Stimulated activated CD4-positive, alpha-beta T cell treated with anti-CD3 and anti-CD28 coated beads, Interleukin-12 subunit alpha, Interleukin-12 subunit beta, amount 100 ng/mL, for 24 hours (primary cell): ENCODE results near the gene RNU5B-1.

Source experiments
- DNase-seq, 2 experiments: peaks; one replicate each; pipeline ENCODE4 v3.0.0-alpha.2; 2020; ENCODE audit warnings: low read depth in 2 of 2

RNU5B-1 gene

DNA sequence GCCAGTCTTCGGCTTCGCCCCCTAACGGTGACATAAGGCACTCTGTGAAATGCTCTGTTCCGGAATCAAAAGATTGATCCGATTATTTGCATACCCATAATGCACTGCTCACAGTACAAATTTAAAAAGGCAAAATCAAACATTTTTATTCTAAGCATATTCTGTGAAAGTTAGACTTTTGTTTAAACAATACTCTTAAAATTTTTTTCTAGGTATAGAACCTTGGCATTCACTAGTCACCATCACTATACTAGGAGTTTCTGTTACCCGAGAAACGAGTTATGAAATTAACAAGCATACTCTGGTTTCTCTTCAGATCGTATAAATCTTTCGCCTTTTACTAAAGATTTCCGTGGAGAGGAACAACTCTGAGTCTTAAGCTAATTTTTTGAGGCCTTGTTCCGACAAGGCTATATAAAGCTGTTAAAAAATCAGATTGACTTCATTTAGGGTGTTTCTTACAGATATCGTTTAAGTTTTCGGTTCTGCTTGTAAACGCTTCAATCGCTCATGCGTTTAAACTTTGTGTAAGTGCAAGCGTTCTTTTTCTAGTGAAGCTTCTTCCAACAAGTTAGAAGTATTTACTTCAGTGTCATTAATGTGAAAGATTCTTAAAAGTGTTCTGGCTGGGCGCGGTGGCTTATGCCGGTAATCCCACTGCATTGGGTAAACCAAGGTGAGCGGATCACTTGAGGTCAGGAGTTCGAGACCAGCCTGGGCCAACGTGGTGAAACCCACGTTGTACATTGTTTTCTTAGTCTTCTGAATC lies at the start of gene RNU5B-1:
Gene RNU5B-1 (plus strand): TSS at position 297 of the 769 bp plus-strand sequence.
- DNase-seq: peak; percentile 66 to 83

DNA sequence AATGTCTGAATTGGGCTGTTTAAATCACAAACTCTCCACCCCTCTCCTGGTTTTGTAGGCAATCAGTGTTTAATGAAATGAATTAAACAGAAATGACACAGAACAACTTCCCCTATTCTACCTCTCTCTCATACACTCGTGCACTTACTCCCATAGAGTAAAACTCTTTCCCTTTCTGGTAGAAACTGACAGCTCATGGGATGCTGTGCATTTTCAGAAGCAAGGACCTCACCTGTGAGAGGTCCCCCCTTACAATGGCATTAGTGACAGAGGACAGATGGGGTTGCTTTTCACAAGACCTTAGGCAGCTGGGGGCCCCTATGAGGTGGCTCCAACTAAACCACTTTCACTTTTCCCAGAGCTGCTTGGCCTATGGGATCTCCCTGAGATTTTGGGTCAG lies 49.7 kb upstream of the RNU5B-1 start:
- no peak for DNase-seq

DNA sequence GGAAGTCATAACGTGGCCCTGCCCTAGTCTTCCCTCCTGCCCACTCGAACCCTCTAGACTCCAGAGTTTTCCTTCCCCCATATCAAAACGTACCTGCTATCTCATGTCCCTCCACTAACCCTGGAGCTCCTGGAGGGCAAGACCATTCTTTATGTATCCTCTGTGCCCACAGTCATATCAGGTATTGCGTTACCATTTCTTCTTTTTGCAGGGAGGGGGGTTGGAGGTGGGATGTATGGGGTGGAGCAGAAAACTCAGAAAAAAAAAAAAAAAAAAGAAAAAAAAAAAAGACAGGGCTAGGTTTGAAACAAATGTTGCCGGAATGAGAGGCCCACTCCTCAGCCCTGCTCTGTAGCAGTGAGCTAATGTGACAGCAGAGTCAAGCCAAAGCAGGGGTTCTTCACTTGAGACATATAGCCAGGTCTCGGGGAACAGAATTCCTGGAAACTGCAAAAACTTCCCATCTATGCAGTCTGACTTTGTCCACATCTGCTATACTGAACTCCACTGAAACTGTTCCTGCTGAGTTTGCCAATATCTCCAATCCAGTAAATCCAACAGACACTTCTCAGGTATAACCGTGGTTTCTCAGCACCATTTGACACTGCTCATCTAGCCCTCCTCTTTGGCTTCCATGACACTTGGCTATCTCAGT lies 48.9 kb upstream of the RNU5B-1 start:
- DNase-seq: no peak

DNA sequence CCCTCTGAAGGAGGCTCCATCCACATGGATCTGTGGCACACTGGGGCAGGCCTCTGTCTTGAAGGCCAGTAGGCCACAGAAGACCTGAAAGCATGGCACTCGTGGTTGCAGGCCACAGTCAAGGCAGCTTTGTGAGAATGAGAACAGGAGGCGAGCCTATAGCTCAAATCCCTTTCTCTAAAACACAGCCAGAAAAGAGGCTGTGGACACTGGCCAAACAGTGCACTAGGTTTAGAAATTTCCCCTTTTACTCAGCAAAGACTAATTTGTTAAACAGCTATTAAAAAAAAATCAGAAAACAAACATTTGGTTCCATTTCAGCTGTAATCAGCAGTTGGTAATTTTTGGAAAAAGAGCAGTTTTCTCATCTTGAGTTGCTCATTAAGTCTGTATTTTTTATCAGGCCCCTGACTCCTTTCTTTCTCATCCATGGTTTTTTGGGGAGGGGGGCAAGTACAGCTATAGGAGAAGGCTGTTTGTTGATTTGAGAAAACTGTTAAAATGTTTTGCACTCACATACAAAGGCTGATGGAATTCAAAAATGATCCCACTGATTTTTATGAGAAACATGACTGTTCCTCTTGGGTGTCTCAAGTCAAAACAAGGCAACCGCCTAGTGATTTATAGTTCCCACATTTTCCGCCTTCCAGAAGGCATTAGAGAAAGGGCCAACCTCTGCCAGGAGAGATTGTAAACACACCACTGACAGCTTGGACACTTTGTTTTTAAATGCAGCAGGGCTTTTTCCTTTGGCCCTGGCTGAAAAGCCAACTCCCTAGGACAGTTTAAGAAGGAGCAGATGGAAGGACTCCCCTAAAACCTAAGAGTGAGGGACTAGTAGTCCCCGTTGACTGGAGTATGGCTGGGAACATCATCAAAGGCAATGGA lies 45.9 kb upstream of the RNU5B-1 start:
- no peak for DNase-seq

DNA sequence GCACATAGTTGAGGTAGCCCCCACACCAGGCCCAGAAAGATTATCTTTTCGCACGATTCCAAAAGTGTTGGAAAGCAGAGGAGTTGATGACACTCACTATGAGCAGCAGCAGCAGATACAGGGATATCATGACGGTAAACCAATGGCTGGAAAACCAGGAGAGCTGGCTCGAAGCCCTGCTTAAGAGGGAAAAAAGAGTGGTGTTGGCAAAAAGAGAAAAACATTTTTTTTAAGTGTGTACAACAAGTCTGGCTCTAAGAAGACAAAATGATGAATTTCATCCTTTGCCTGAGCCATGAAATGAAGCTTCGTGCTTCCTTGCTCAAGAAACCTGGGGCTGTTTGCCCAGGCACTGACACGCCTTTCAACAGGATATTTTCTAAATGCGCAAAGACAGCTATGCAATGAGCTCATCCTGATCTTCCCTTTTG lies 45.1 kb upstream of the RNU5B-1 start:
- DNase-seq: no peak

DNA sequence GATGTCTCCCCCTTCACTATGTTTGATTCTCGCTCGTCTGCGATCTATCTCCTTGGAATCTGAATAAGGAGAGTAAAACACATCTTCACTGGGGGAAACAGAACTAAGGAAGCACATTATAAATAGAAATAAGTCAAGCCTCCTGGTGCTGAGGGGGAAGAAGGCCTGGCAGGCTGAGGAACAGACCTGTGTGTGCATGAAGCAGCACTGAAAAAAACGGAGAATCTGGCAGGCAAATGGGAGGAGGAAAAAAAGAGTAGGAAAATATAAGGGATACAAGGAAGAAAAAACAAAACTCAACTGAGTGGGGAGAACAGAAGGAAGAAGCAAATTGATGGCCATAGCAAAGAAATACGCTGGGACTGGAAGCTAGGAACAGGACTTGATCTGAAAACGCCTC lies 43.5 kb upstream of the RNU5B-1 start:
- no peak for DNase-seq

DNA sequence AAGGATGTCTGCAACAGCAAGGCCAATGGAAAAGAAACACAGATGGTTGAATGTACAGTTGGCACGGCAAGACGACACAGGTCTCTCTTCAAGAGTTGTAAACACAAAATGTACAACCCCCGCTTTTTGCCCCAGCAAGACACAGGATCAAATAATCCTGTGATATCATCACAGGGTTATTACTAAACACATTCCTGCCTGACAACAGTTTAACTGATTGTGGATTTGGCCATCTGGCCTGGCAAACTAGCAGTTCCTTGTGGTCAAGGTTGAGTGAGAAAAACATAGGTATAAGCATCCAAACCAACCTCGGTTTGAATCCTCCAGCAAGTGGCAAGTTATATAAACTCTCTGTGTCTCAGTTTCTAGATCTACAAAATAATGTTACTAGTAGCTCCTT lies 41.2 kb upstream of the RNU5B-1 start:
- DNase-seq: no peak

DNA sequence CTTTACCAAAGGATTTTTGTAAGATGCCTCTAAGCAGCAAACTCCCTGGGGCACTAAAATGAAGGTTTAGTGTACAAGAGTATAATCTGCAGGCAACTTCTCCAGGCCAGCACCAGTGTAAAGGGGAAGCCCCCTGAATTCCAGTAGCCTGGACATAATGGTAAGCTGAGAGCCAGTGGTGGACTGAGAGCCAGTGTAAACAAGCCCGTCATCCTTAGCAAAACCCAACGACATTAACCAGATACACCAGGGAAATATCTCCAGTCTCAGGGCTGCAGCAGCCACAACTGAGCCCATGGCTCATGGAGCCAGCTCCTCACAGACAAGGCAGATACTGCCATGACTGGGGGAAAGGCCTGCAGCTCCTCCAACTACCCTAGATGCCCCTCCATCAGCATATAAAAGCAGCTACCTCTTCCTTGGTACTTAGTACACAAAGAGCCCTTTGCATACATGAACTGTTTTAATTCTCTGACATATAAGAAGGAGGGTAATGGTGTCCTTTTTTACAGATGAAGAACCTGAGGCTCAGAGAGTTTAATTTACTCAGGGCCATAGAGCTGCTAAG lies 39.5 kb upstream of the RNU5B-1 start:
- DNase-seq: no peak

DNA sequence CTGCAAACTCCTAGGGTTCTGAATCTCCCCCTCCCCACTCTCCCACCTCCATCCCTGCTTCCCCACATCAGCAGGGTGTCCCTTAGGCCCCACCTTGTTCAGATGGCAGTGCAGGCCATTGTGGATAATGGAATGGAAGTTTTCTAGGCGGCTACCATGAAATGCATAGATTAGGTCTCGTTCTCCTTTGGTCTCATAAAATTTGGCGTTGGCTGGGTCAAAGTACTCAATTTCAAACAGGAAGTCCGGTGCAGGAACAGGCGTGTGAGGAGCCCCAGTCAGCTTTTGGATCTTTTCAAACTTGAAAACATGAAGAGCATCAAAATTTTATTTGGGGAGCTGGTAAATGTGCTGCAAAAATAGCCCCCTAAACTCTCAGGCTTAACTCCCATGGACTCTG lies 38.0 kb upstream of the RNU5B-1 start:
- DNase-seq: no peak

DNA sequence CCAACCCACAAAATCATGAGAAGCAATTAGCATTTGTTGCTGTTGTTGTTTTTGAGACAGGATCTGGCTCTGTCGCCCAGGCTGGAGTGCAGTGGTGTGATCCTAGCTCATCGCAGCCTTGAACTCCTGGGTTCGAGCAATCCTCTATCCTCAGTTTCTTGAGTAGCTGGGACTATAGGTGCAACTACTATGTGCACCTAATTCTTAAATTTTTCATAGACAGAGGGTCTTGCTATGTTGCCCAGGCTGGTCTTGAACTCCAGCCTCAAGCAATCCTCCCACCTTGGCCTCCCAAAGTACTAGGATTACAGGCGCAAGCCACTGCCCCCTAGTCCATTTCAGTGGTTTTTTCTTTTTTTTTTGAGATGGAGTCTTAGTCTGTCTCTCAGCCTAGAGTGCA lies 36.1 kb upstream of the RNU5B-1 start:
- no peak for DNase-seq

DNA sequence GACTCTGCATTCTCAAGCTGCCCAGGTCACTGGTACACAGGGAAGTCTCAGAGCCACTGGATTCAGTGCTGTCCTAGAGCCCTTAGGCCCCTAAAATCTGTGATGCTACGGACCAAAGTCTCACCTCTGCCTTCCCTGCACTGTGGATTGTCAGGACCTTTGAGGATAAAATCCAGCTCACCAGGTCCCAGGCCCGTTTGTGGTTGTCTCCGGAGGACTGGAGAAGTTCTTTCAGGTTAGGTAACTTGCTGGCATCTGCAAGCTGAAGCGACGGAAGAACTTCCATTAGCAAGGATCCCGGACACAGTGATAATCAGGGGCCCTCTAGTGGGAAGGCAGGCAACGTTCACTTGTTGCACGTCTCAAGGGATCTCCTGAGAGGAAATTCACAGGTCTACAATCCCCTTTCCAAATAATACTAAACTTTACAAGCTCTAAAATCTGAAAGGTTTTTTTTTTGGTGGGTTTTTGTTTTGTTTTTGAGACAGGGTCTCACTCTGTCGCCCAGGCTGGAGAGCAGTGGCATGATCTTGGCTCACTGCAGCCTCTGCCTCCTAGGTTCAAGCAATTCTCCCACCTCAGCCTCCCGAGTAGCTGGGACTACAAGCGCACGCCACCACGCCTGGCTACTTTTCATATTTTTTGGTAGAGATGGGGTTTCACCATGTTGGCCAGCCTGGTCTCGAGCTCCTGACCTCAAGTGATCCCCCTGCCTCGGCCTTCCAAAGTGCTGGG lies 33.5 kb upstream of the RNU5B-1 start:
- DNase-seq: peak in 1 of 2 experiments; percentile 10

DNA sequence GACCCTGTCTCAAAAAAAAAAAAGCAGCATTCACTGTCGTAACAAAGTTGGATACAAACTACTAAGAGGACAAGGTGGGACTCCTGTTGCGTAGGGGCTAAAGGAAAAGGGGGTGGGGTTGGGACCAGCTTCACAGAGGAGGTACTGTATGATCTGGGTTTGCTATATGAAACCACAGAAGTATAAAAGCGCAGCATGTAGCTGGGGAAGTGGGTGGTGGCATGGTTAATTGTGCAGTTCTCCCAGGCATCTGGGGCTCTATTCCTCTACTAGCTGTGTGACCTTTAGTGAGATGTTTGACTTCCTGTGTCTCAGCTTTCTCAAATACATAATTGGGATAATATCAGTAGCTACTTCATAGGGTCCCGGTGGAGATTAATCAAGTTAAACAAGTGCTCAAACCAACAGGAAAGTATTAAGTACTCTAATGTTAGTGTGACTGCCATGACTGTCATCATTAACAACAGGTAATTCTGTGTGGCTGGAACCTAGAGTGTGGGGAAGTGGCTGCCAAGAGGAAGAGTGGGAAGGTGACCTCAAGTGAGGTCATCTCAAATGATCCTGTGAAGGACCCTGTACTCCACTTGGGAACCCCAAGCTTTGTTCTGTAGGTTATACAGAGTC lies 29.3 kb upstream of the RNU5B-1 start:
- DNase-seq: no peak

DNA sequence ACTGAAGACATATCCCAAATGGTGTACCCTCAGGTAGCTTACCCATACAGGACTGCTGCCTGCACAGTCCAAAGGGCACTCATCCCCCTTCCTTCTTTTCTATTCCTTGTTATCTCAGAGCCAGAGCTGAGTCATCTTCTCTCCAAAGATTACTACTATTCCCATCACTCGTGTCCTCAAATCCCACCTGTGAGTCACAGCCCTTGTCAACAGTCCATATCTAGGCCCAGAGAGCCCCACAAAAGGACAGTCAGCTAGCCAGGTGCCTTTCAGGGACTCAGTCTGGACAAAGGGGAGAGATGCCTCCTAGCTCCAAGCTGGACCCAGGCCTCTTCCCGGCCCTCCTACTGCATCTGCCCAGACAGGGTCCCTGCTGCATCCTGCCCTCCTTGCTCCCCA lies 28.8 kb upstream of the RNU5B-1 start:
- DNase-seq: no peak

DNA sequence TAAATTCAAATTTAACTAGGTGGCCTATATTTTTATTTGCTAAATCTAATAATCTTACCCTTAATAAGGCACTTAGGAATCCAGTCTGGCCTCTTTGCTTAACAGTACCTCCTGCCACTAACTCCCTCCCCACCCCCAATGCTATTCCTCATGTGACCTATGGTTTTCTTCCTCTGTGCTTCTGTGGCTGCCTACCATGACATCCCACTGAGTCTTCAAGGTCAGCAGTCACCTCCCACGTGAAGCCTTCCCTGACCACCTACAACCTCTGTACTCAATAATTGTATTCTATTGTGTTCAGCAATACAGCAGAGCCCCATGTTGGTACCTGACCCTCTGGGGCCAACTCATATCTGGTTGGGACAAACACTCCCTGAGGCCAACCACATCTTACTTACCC lies 27.5 kb upstream of the RNU5B-1 start:
- no peak for DNase-seq

DNA sequence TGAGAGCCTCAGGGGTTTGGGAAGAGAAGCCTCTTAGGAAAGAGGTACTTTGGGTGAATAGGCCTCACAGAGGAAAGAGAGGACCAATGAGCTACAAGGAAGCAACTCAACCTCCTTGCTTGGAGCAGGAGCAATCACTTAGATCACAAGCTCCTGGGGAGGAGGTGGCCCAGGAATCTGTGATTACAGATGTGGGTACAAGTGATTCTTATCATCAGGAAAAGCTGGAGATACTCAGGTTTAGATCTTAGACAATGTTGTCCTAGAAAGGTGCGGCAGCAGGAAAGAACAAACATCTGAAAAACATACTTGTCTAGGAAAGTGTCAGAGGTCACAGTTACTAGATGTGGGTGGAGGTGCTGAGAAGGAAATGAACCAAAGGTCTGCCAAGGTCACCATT lies 26.0 kb upstream of the RNU5B-1 start:
- no peak for DNase-seq

DNA sequence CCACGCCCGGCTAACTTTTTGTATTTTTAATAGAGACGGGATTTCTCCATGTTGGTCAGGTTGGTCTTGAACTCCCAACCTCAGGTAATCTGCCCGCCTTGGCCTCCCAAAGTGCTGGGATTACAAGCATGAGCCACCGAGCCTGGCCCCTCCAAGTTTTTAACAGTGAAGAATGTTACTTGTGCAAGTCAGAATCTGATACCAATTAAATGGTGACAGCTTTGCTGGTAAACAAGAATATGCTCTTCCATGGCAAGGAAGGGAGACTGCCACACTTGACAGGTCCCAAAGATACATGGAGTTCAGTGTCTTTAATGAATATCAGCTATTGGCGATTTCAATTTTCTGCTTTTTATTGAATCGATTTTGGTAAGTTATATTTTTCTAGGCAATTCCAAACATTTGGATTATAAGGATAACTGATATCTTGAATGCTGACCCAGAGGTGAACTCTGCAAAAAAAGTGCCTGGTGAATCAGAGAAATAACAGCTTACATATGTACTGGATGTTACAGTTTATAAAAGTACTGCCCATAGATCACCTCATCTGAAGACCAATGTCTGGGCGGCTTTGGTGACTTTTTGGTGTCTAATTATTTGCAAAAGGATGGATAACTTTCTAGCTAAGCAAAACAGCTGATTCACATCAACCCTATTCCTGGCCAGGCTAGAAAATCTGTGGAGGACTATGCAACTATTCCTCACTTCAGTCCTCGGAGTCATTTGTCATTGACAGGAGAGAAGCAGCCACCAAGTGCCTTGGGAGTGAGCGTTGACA lies 19.0 kb upstream of the RNU5B-1 start:
- DNase-seq: no peak

DNA sequence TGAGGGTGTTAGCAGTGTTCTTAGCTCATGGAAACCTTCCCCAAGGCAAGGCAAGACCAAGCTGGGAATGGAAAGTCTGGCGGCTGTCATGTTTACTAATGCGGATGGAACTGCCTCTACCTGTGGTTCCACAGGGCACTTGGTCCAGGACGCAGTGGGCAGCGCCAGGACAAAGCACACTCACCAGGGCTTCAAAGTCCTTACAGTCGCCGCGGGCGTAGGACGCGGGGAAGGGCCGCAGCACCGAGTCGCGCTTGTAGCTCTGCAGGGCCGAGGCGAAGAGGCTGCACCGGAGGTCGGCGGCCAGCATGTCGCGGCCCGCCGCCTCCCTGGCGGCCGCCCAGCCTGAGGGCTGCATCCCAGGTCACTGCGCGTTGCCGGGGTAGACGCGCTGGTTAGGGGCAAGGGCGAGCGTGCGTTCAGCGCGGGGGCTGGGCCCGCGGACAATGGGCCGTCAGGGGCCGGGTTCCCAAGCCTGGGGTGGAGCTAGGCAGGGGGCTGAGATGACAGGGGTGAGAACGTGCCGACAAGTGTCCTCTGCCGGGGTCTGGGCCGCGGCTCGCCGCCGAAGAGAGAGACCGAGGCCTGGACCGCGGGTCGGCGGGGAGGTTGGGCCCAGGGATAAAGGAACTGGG lies 18.3 kb upstream of the RNU5B-1 start:
- DNase-seq: no peak

DNA sequence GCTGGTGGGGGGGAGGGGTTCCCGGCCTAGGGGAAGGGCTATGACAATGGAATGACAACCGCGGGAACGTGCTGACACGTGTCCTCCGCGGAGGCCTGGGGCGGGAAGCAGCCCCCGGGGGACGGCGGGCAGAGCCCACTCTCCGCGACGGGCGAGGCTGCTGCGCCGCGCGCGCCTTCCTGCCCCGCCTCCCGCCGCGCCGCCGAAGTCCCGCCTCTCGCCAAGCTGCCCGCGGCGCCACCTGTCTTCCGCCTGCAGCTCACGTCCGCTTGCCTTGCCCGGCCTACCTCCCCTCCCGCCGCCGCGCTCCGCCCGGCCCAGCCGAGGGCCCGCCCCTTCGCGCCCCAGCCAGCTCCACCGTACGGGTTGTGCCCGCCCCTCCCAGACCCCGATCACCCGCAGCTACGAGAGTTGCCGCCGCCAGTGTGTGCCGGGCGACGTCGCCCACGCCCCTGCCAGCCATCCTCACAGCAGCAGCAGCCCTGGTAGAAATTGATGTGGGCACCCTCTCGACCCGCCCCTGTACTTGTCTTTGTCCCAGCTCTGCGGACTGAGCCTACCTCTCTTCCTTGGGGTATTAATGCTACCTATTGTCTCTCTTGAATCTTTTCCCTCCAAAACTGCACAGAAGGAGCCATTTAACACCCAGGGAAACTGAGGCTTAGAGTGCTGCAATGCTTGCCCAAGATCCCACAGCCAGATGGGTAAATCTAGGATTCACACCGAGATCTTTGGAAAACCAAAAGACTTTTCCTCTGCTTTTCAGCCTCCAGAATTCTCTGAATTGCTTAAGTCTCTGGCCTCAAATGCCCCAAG lies 17.6 kb upstream of the RNU5B-1 start, which contains the start of gene PARP16:
Gene PARP16 (minus strand): TSS at position 180 of the 816 bp plus-strand sequence. CDS start 457 bp downstream, outside the sequence.
- peak; percentile 86 to 90 for DNase-seq

DNA sequence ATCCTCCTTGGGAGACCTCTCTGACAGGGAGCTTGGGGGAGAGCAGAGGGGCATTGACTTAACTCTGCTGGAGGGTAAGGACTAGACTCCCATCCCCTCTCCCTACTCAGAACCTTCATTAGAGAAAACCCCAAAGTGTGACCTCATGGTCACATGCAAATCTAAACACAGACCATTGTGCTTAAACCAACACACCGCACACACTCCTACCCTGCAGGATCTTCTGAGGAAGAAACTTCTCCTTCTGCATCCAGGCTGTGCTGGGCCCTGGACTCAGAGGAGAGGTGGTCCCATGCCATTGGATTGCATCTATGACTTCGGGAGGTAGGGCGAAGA lies 17.0 kb upstream of the RNU5B-1 start:
- no peak for DNase-seq
